ENCODE measurements around the gene SLC31A2. TPM values are rescaled to one million over a fixed set of nuclear protein-coding genes. Genes with fewer than 3 reads are reported as not detected.
A peak's percentile ranks its signal among the peaks of the same experiment; 100 is the strongest.
"Not testable (repeated sequence)": the region's sequence is repeated elsewhere in the genome, so short reads cannot be mapped to it uniquely, and the experiment has no call there.

Gene SLC31A2, protein sequence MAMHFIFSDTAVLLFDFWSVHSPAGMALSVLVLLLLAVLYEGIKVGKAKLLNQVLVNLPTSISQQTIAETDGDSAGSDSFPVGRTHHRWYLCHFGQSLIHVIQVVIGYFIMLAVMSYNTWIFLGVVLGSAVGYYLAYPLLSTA
- 1 to 10 TPM; 2.0 to 2.7 TPM for total RNA-seq

DNA sequence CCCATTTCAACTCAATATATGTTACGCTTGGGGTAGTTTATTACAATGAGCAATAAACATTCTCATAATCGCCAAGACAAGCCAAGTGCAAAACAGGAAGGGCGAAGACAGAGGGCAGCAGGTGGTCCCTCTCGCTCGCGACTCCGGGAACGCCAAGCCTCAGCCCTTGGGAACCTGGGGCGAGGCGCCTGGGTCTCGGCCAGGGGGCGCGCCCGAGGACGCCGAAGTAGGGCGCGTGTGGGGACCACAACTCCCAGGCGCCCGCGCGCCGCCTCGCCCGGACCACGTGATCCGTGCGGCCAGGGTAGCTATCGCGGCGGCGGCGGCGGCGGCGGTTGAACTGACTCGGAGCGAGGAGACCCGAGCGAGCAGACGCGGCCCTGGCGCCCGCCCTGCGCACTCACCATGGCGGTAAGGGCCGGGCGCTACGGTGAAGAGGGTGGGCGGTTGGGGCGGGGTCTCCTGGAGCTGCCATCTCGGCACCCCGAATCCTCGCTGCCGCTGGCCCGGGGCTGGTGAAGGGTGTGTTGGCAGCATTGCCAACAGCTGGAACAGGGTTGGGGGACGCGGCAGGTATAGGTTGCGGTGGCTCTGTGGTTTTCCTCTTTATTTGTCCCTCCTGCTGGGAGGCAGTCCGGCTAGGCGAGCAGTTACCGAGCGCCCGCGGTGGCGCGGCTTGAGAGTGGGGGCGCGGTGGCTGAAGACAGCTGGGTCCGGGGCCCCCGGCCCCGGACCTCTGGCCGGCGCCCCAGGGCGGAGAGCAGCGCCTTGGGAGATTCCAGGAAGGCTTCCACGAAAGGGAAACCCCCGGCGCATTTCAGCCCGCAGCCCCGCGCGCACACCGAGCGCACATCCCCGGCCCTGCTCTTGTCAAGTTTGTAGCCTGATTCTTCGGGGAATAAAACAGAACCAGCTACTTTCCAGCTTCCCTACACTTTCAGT is at the start of gene SLC31A2:
Gene SLC31A2, plus strand, starts transcription at position 338 of the 942 bp plus-strand sequence. Its CDS starts 68 bp downstream, at position 406.
- peak within 1 kb of the TSS; percentile 77 for H3K4me3 Mint-ChIP-seq
- H3K9me3 Mint-ChIP-seq (ENCODE audit: insufficient read depth): no peaks in the 10 kb centered on the region
- H3K27ac Mint-ChIP-seq: no peak within 1 kb of the TSS
- POLR2A ChIA-PET: interaction anchor here (1.6 kb wide), 1 partner anchor 70 kb away, joined by 8 read pairs; the partner anchor contains the start of genes FKBP15 and SLC31A1
- DNase-seq (peak; percentile 89), ATAC-seq (peak; percentile 95)
- peaks cover 23% of the 10 kb centered on the region for H3K4me1 Mint-ChIP-seq (ENCODE audit: low read depth)
- CTCF ChIA-PET: interaction anchor here (0.9 to 3.3 kb wide), 10 partner anchors 11 to 507 kb away, joined by 3 to 24 read pairs (median 4); partner anchors contain the start of gene ALAD
- H3K36me3 Mint-ChIP-seq (ENCODE audit: low read depth): peaks cover 4% of the 10 kb centered on the region
- peaks cover 2% of the 10 kb centered on the region for H3K27me3 Mint-ChIP-seq (ENCODE audit: low read depth)

DNA sequence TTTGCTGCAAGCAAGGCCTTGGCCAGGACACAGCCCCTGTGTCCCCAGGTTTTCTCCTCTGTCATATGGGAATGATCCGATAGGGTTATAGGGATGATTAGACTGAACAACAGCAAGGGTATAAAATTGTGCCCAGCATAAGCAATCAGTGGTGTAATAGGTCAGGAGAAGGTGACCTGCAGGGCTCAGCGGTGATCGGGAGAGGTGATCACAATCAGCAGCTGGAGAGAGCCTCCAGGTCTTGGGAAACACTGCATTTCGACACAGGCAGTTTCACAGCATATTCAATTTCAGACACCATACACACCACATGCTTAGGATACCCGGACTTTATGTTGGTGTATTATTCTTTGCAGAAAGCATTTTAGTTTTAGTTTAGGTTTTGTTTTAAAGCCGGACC is 45.5 kb upstream of the SLC31A2 start:
- CTCF ChIA-PET; H3K27me3 Mint-ChIP-seq (ENCODE audit: low read depth); H3K36me3 Mint-ChIP-seq (ENCODE audit: low read depth); H3K4me1 Mint-ChIP-seq (ENCODE audit: low read depth); H3K9me3 Mint-ChIP-seq (ENCODE audit: insufficient read depth); POLR2A ChIA-PET; H3K4me3 Mint-ChIP-seq; H3K27ac Mint-ChIP-seq; ATAC-seq; DNase-seq: not testable (repeated sequence)

DNA sequence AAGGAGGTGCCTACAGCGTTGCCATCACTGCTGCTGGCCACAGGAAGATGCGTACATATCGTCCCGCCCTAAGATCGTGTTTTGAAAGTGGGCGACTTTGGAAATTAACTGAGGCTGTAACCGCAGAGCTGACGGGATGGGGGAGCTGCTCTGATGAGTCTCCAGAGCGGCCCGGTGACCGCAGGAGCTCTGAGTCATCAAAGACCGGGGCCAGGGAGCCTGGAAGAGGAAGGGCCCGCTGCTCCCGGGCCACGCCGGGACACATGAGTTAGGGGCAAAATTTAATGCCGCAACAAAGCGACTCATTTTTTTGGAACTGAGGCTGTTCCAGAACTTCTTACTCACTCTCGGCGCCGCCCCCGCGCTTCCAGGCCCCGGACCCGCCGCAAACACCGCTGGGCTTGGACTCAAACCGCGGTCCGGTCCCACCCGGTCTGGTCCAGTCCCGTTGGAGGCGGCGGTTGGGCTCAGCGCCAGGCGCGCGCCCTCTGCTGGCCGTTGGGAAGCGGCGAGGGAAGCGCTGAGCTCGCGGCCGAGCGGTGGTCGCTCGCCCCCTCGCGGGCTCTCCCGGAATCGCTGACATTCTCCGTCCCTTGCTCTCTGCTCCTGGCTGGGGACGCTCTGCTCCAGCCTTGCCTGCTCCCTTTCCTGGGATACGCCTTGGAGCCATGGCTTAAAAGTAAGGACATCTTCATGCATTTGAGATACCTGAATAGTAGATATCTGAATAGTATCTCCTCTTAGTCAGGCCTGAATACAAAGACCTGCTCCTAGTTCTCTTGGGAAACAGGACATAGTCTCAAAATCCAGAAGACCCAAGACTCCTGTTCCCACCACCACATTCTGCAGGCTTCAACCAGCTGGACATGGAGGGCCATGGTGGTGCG is 39.5 kb upstream of the SLC31A2 start:
- H3K9me3 Mint-ChIP-seq (ENCODE audit: insufficient read depth); H3K4me3 Mint-ChIP-seq; DNase-seq; POLR2A ChIA-PET; H3K36me3 Mint-ChIP-seq (ENCODE audit: low read depth); H3K27me3 Mint-ChIP-seq (ENCODE audit: low read depth); H3K27ac Mint-ChIP-seq; H3K4me1 Mint-ChIP-seq (ENCODE audit: low read depth): not testable (repeated sequence)
- CTCF ChIA-PET: interaction anchor here (0.6 to 2.4 kb wide), 23 partner anchors 10 to 546 kb away, joined by 3 to 31 read pairs (median 4); partner anchors contain the start of gene SLC31A2
- ATAC-seq: peak; percentile 73

DNA sequence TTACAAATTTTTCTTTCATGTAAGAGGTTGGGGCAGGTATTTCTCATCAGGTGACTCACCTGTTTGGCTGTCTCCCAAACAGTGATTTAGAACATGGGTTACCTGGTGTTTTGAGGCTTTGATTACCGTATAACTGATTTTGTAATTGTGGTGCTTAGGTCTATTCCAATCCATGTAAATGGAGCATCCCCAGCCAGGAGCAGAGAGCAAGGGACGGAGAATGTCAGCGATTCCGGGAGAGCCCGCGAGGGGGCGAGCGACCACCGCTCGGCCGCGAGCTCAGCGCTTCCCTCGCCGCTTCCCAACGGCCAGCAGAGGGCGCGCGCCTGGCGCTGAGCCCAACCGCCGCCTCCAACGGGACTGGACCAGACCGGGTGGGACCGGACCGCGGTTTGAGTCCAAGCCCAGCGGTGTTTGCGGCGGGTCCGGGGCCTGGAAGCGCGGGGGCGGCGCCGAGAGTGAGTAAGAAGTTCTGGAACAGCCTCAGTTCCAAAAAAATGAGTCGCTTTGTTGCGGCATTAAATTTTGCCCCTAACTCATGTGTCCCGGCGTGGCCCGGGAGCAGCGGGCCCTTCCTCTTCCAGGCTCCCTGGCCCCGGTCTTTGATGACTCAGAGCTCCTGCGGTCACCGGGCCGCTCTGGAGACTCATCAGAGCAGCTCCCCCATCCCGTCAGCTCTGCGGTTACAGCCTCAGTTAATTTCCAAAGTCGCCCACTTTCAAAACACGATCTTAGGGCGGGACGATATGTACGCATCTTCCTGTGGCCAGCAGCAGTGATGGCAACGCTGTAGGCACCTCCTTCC is 37.9 kb upstream of the SLC31A2 start:
- POLR2A ChIA-PET; DNase-seq; H3K27ac Mint-ChIP-seq; H3K4me3 Mint-ChIP-seq; H3K4me1 Mint-ChIP-seq (ENCODE audit: low read depth); H3K36me3 Mint-ChIP-seq (ENCODE audit: low read depth); H3K9me3 Mint-ChIP-seq (ENCODE audit: insufficient read depth); H3K27me3 Mint-ChIP-seq (ENCODE audit: low read depth): not testable (repeated sequence)
- CTCF ChIA-PET: interaction anchor here (0.7 to 2.4 kb wide), 31 partner anchors 9 to 545 kb away, joined by 3 to 31 read pairs (median 4); partner anchors contain the start of gene SLC31A2
- peak; percentile 76 for ATAC-seq

DNA sequence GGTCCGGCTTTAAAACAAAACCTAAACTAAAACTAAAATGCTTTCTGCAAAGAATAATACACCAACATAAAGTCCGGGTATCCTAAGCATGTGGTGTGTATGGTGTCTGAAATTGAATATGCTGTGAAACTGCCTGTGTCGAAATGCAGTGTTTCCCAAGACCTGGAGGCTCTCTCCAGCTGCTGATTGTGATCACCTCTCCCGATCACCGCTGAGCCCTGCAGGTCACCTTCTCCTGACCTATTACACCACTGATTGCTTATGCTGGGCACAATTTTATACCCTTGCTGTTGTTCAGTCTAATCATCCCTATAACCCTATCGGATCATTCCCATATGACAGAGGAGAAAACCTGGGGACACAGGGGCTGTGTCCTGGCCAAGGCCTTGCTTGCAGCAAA is 32.0 kb upstream of the SLC31A2 start:
- H3K36me3 Mint-ChIP-seq (ENCODE audit: low read depth); H3K9me3 Mint-ChIP-seq (ENCODE audit: insufficient read depth); H3K27ac Mint-ChIP-seq; CTCF ChIA-PET; H3K4me3 Mint-ChIP-seq; ATAC-seq; DNase-seq; H3K27me3 Mint-ChIP-seq (ENCODE audit: low read depth); POLR2A ChIA-PET; H3K4me1 Mint-ChIP-seq (ENCODE audit: low read depth): not testable (repeated sequence)

DNA sequence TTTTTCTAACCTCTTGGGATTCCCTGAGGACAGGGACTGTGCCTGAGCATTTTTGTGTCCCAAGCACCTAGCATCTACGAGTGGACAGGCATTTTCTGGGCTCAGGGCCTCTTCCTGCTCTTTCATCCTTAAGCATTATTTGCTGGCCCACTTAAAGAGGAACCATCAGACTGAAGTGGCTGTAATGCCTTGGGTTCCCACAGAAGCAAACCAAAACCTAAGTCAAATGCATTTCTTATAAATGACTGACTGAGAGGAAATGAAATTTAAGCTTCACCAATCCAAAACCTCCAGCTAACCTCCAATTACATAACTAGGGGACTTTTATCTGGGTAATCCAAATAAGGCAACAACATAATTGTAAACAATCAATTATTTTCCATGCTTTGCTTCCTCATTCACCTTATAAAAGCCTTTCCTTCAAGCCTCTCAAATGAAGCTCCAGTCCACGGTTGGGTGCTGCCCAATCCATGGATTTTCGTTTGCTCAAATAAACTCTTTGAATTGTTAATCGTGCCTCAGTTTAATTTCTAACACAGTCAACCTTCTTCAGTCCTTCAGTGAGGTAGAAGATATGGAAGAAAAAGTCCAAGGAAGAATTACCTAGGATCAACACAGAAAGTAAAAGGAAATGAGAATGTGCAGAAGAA is 25.3 kb upstream of the SLC31A2 start:
- Mint-ChIP-seq H3K4me3 (no peak overlapping the region), H3K9me3 (ENCODE audit: insufficient read depth) (peaks cover 3% of the 10 kb centered on the region), H3K36me3 (ENCODE audit: low read depth) (no peaks in the 10 kb centered on the region), H3K27me3 (ENCODE audit: low read depth) (peaks cover 8% of the 10 kb centered on the region), H3K4me1 (ENCODE audit: low read depth) (peaks cover 5% of the 10 kb centered on the region), H3K27ac (no peak overlapping the region)
- POLR2A ChIA-PET: no interaction called here
- DNase-seq: no peak
- CTCF ChIA-PET: interaction anchor here (1.2 to 1.3 kb wide), 2 partner anchors 13 to 25 kb away, joined by 4 to 5 read pairs; partner anchors contain the start of gene SLC31A2
- ATAC-seq: no peak

DNA sequence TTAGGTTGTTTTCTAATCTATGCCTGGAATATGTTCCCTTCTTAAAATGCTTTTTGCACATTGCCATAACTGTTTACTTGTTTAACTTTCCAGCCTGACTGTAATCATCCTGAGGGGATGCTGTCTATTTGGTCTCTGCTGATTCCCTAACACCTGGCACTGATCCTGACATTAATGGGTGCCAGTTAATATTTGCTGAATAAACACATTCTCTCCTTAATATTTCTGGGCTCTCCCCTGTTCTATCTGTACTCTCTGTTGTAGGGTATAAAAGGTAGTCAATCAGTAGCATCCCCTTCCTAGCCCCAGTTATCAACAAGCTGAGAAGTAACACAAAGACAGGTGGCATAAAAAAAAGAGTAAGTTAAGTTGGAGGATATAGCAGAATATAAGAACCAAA is 21.3 kb upstream of the SLC31A2 start:
- Mint-ChIP-seq H3K9me3 (ENCODE audit: insufficient read depth) (peaks cover 3% of the 10 kb centered on the region), H3K27me3 (ENCODE audit: low read depth) (peaks cover 13% of the 10 kb centered on the region), H3K27ac (no peak overlapping the region), H3K36me3 (ENCODE audit: low read depth) (no peaks in the 10 kb centered on the region), H3K4me1 (ENCODE audit: low read depth) (peaks cover 5% of the 10 kb centered on the region), H3K4me3 (no peak overlapping the region)
- POLR2A ChIA-PET: no interaction called here
- no peak for DNase-seq
- CTCF ChIA-PET: no interaction called here
- ATAC-seq: no peak

DNA sequence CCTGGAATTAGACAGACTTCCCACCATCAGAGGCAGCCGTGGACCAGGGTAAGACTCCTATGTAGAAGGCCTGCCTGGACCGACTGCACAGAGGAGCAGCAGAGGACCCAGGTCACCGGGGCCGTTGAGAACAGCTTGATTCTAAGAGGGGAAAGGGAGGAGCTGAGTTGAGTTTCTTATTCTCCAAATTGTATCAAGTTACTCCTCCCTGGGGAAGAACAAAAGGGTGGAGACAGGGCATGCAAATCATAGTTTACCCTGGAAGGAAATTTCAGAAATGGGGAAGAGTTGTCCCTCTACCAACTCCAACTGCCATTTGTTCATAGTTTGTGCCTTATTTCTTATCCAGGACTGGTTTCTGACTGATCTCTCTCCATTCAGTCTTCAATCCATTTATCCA is 20.9 kb upstream of the SLC31A2 start:
- H3K27ac Mint-ChIP-seq: no peak overlapping the region
- peaks cover 5% of the 10 kb centered on the region for H3K4me1 Mint-ChIP-seq (ENCODE audit: low read depth)
- DNase-seq (no peak), ATAC-seq (no peak)
- H3K27me3 Mint-ChIP-seq (ENCODE audit: low read depth): peaks cover 13% of the 10 kb centered on the region
- H3K9me3 Mint-ChIP-seq (ENCODE audit: insufficient read depth): peaks cover 3% of the 10 kb centered on the region
- no peak overlapping the region for H3K4me3 Mint-ChIP-seq
- CTCF ChIA-PET: interaction anchor here (2.2 kb wide), 1 partner anchor 17 kb away, joined by 9 read pairs; no protein-coding TSS in a partner anchor
- H3K36me3 Mint-ChIP-seq (ENCODE audit: low read depth): no peaks in the 10 kb centered on the region
- POLR2A ChIA-PET: no interaction called here

DNA sequence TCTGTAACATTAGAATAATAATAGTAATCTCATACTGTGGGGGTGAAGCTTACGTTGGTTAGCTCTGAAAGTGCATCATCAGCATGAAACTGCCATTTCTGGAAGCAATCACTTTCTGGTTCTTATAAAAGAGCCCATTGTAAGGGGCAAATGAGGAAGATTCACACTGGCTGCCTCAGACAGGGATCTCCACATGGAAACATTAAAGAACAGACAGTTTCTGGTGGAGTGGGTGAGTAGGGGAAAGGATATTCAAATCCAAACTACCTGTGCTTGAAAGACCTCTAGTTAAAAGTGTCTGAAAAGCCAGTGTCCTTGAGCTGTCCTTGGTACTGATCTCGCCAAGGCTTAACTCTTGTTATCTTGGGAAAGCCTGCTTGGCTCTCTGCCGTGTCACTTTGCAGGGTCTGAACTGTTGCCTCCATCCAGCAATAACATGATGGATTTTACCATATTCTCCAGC is 19.1 kb upstream of the SLC31A2 start:
- no peaks in the 10 kb centered on the region for H3K4me1 Mint-ChIP-seq (ENCODE audit: low read depth)
- DNase-seq: peak; percentile 40
- CTCF ChIA-PET: interaction anchor here (0.7 to 2.2 kb wide), 3 partner anchors 19 to 523 kb away, joined by 3 to 9 read pairs (median 3); partner anchors contain the start of gene SLC31A2

More for the DNA sequence above, 19.1 kb upstream of the SLC31A2 start:
- no peak overlapping the region for H3K4me3 Mint-ChIP-seq
- peaks cover 13% of the 10 kb centered on the region for H3K27me3 Mint-ChIP-seq (ENCODE audit: low read depth)
- POLR2A ChIA-PET: interaction anchor here (0.6 kb wide), 1 partner anchor 30 kb away, joined by 3 read pairs; no protein-coding TSS in a partner anchor
- H3K36me3 Mint-ChIP-seq (ENCODE audit: low read depth): no peaks in the 10 kb centered on the region
- ATAC-seq: no peak
- no peak overlapping the region for H3K27ac Mint-ChIP-seq
- no peaks in the 10 kb centered on the region for H3K9me3 Mint-ChIP-seq (ENCODE audit: insufficient read depth)
